ENCODE results near the gene CMSS1.
"Not testable (repeated sequence)": the region's sequence is repeated elsewhere in the genome, so short reads cannot be mapped to it uniquely, and the experiment has no call there.

CMSS1 gene

DNA sequence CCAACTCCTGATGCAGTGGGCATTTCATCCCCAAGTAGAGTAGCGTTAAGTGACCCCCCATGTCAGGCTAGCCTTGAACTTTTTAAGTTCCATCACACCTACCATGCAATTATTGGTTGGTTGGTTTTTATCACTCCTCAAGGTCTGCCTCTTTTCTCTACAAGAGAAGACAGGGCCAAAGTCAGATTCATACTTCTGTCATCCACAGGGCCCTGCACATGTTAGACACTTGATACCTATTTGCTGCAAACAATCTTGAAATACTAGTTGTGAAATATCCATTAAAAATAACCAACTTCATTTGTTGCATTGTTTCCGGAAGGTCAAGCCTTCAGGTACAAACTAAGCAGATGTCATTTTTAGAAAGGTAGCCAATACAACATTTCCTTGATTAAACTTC, 1.2 kb downstream of the CMSS1 start:
- no peak for DNase-seq (ENCODE audit: low read depth)

DNA sequence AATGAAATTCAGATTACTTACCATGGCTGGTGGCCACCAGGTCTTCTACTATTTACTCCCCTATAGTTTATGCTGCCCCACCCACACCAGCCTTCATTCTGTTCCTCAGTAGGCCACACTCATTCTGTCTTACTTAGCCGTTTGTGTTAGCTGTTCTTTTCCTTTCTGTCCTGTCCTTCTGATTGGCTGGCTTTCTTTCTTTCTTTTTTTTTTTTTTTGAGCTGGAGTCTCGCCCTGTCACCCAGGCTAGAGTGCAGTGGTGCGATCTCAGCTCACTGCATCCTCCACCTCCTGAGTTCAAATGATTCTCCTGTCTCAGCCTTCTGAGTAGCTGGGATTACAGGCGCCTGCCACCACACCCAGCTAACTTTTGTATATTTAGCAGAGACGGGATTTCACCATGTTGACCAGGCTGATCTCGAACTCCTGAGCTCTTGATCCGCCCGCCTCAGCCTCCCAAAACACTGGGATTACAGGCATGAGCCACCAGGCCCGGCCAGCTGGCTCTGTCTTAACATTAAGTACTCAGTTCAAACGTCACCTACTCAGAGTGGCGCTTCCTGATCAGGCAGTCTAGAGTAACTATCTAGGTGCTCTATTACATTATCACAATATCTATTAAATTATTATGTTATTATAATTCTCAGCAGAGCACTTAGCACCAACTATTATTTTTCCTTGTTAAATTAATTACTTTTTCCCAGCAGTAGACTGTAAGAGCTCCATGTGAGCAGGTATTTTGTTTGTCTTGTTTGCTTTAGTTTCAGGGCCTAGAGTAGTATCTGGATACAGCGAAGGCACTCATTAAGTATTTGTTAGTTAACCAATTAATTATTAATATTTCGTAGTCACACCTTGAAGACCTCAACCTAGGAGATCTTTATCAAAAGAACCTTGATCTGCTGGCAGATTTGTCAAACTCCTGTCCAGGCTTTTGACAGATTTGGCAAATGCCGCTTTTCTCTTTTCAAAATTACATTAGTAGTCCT, 6.4 kb downstream of the CMSS1 start:
- DNase-seq (ENCODE audit: low read depth): no peak

DNA sequence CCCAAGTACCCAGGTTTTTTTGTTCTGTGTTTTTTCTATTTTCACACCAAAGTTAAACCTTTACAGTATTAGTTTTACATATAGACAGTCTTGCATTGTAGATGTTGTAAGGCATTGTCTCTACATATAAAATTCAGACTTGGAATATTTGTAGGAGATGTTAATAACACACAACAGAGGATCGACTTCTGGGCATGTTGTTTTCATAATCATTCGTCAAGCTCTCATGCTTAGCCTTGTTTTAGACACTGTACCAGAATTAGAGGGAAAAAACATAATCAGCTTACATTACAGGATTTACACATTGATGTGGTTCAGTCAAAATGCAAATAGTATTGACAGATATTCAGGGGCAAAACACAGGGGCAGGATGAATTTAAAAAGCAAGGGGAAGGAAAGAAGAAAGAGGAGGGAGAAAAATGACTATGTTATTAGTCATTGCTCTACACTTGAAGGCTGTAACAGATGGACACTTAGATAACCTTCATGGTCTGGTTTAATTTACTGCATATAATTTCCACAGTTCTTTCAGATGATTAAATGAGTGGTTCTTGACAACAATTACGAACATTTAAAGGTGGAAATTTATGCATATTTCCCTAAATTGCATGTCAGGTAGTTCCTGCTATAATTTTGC, 7.5 kb downstream of the CMSS1 start:
- no peak for DNase-seq (ENCODE audit: low read depth)

DNA sequence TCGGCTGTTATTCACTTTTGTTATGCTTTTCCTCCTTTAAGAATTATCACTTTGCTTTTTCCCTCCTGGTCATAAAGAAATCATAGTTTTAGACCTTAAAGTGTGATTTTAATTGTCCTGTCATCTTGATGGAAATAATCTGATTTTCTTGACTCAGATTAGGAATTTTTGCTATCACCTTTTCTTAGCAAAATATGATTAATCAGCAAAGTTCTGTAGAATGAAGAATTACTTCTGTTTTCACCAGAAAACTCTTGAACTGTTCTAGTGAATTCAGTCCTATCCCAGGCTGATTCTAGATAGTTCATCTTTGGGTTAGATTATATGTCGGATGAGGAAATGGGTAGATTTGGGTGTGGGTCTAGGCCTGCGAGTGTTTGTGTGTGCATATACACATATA, 12.2 kb downstream of the CMSS1 start:
- DNase-seq (ENCODE audit: low read depth): no peak

DNA sequence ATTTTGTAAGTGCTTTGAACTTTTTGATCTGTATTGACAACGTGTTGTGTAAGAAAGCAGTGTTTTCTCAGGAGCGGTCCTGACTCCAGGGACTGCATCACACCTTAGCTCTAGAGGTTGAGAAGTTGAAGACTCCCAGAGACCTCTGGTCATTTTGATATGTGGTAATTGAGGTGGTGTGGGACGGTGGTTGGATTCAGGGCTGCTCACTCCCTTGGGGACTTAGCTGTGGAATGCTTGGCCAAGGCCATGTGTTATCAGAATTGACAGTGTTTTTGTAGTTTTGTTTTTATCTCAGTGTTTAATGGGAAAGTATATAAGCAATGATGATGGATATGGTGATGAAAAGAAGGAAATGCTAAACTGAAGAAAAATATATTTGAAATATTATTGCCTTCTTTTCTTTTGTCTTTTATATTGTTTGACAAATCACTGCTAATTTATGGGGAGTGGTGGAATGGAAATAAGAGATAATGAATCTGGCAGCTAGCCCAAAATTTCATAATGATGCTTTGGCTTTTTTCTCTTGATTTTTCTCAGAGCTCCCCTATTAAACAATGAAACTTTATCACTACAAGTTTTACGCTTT, 16.0 kb downstream of the CMSS1 start:
- DNase-seq (ENCODE audit: low read depth): no peak

DNA sequence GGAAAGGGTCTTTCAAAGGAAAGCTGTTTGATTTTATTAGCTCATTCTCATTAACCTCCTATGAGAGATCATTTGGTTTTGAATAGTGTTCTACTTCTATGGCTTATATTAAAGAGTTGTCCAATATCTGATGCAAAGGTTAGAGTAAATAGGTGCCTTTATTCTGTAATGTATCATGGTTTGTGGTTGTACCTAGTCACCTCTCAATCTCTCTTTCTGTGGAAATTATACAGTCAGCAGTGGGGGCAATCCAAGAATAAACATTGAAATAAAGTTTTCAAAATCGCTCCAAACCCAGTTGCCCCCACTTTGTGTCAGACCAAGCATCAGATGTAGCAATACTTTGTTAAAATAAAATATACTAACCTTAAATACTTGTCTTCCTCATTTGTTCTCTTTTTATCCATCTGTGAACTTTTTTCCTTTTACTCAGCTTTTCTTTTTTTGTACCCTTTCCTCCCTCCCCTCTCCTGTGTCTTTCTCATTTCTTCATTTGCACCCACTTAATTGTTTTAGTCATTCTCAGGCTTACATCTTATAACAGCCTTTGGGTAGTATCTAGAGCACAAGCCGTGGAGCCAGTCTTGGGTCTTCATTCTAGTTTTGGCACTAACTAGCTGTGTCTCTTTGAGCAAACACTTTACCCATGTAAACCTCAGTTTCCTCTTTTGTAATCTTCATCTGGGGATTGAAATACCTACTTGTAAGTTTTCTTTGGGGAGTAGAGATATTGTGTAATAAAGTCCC, 16.7 kb downstream of the CMSS1 start:
- DNase-seq (ENCODE audit: low read depth): no peak

DNA sequence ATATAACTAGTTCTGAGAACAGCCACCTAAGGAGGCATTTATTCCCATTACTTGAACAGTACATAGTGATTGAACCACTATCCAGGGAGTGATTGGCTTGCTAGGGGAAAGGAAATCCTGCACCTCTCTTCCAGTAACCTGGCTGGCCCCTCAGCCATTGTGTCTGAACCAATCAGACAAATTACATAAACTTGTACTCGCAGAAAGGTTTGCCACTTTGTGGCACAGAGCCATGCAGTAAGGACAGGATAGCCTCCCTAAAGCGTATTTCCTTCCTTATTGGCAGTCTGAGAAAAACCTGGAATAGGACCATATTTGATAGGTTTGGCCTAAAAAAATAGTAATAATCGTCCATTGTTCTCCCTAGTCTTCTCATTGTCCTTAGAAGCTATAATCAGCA, 19.0 kb downstream of the CMSS1 start:
- DNase-seq (ENCODE audit: low read depth): no peak

DNA sequence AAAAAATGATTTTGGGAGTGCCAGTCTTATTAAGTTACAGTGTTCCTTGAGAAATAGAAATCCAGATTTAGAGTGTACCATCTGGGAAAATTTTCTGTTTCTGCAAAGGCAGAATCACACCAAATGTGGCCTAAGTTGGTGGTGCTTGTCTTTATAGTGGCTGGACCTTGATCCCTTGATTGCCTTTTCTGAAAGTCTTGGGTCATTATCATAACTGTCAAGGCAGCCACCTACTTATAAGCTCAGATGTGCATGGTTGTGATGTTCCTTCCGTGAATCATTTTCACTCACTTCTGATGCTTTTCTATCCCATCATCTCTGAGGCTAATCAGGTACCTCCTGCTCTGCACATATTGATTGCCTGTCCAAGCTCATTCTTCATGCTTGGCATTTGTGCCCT, 20.1 kb downstream of the CMSS1 start:
- no peak for DNase-seq (ENCODE audit: low read depth)

DNA sequence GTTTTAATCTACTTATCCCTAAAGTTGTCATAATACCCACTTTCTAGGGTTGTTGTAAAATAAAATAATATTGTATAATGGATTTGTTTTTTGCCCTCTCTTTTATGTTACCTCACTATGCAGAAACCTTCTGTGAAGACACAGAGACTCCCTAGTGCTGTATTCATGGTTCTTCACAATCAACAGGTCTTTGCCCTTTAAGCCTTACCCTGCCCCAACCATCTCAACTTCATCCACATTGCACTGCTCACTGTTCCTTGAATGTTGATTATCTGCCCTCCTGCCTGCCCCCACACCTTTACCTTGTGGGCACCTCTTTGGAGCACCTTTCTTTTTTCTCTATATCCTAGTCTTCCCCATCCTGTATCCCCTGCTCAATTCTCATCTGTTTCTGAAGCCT, 21.1 kb downstream of the CMSS1 start:
- DNase-seq (ENCODE audit: low read depth): no peak

DNA sequence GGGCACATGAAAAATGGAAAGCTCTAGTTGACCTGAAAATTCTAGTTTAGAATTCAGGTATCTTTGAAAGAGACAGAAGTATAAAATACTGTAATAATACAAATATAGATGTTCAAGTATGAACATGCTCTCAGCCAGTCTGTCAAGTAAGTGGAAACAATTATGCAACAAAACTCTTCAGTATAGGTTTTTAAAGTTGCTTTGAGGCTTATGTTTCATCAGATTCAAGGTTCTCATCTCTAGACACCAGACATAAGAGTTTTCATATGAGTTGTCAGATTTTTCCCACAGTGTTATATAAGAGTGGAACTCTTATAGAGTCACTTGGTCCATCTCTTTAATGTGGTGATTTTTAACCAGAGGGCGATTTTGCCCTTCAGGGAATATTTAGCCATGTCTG, 22.0 kb downstream of the CMSS1 start:
- no peak for DNase-seq (ENCODE audit: low read depth)

DNA sequence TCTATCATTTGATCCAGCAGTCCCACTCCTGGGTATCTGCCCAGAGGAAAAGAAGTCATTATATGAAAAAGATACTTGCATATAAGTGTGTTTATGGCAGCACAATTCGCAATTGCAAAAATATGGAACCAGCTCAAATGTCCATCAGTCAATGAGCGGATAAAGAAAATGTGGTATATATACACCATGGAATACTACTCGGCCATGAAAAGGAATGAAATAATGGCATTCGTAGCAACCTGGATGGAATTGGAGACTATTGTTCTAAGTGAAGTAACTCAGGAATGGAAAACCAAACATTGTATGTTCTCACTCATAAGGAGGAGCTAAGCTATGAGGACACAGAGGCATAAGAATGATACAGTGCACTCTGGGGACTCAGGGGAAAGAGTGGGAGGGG, 24.3 kb downstream of the CMSS1 start:
- DNase-seq (ENCODE audit: low read depth): not testable (repeated sequence)

DNA sequence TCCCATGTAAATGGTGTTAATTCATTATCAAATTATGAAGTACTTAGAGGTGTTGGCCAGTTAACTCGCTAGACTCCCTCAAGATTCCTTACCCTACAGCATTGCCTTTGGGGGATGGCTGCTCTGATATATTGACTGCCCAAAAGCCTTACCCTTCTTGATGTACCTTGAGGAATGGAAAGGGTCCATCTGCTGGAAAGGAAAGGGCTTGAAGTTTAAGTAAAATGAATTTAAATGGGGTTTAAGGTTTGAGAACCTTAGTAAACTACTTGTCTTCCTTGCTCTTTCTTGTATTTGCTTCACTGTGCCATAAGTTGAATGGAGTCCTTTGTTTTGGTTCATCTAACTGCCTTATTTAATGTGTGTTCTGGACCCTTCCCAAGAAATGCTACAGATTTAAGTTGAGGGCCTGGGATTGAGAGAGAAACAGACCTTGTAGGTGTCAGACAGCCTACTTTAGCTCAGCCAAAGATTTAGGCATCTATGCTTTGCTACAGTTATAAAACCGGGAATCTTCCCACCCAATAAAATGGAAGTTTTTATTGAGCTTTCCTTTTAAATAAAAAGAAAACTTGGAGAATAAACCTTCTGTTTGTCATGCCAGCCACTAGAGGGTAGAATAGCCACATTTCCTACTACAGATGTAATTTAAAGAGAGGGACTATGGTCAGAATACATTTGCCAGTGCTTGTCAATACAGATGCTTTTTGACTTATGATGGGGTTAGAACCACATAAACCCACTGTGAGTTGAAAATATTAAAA, 25.3 kb downstream of the CMSS1 start:
- peak; percentile 63 for DNase-seq (ENCODE audit: low read depth)

DNA sequence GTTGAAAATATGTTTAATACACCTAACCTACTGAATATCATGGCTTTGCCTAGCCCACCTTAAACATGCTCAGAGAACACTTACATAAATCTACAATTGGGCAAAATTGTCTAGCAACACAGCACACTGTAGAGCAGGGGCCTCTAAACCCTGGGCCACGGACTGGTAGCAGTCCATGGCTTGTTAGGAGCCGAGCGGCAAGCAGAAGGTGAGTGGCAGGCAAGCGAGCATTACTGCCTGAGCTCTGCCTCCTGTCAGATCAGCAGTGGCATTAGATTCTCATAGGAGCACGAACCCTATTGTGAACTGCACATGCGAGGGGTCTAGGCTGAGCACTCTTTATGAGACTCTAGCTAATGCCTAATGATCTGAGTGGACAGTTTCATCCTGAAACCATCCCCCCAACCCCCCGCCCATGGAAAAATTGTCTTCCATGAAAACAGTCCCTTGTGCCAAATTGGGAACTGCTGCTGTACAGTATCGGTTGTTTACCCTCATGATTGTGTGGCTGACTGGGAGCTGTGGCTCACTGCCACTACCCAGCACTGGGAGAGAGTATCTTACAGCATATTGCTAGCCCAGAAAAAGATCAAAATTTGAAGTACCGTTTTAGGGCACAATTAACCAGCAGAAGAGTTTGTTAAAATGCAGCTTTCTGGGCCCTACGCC, 26.1 kb downstream of the CMSS1 start:
- DNase-seq (ENCODE audit: low read depth): no peak

DNA sequence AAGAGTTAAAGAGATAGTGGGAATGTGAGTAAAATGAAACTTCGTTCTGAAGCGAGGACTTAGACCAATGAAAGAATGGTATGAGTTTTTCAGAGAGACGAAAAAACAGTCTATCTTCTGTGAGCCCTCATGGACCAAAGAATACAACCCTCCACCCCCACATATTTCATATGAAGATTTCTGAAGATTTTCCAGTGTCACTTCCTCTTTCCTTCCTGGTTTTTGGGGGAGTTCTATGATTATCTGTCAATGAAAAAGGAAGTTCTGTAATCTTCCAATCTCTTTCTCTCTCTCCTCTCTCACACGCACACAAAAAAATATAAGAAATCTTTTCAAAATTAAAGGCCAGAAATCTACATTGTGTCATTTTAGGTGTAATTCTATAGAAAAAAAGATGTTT, 27.7 kb downstream of the CMSS1 start:
- no peak for DNase-seq (ENCODE audit: low read depth)

DNA sequence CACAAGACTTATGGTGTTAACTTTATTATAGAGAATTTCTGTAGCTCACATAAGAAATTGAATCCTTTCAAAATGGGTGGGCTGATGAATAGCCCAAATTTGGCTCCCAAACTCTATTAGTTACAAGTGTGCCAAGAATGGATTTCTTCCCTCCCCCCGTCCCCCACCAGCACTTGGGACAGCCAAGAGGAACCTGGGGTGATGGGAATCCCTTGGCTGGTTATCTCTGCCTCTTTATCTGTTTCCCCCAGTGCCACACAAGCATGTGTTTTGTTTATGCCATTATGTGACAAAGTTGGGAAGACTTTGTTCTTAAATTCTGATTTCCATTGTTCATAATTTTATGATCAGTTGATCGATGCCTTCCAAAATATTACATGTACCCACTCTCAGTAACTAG, 28.3 kb downstream of the CMSS1 start:
- no peak for DNase-seq (ENCODE audit: low read depth)

DNA sequence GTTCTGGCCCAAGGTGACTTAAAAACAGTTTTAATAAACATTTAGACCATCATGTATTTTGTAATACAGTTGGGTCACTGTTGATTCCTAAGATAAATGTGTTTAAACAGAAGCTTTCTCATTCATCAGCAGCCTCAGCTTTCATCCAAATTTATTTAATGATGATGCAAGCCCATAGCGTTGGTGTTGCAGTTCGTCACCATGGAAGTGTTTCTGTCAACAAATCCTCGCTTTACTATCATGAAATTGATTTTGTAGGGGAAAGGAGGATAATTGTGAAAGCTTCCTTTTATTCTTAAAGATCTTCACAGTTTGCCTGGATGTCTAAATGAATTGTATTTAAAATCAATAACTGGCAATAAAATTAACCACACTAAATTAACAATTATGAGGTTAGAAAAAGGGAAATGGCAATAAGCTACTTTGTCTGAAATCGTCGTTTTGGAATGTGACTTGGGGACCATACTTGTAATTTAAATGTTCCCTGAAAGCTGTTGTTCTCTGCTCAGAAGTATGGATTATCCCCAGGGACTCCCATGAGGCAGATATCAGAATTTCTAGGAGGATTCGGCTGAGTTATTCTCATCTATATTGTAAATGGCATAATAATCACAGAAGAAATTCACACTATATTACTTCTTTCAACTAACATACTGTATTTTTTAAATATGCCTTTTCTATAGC, 29.0 kb downstream of the CMSS1 start:
- DNase-seq (ENCODE audit: low read depth): peak; percentile 78

DNA sequence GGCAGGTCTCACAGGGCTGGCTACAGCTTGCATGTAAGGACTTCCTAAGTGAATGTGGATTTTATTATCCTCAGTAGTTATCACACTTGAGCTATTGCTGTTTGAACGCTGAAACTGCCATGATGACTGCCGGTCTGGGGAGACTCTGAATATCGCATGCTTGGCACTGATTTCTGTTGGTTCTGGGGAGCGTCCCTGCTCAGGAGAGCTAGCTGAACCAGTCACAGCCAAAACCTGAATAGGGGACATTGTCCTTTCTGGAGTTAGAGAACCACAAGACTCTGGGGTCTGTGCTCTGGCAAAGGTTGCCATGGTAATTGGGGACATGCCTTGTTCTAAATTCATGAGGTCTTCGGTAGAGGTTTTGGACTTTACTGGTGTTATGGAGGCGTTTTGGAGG, 30.8 kb downstream of the CMSS1 start:
- DNase-seq (ENCODE audit: low read depth): no peak

DNA sequence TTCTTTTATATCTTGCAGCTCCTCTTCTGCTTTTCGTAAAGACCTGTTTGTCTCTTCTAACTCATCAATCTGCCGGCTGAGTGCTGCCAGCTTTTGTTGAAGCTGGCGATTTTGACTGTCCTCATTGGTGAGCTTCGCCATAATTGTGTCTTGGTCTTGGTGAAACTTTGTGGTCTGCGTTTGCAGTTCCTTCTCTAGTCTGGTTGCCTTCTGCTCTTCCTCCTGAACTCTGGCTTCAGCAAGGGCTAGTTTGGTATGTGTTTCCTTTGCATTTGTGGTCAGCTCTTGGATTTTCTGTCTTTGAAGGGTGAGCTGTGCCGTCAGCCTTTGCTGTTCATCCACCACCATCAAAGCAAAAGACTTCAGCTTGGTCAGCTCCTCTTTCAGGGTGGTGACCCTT, 32.9 kb downstream of the CMSS1 start:
- DNase-seq (ENCODE audit: low read depth): no peak

DNA sequence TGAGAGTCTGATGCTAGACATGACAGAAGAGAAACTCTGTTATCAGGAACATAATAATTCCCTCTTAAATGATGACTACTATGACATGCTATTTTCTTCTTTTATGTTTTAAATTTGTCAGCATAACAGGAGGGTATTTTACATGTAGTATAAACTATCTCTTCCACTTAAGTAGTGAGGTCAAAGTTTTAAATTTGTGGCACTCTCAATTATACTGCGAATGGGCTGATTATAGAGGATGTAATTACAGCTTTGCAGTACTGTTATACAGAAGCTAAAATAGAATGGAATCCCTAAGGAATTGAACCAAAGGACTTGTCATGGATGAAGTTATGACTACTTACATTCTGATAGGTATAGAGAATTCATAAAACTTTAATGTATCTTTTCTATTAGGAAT, 34.3 kb downstream of the CMSS1 start:
- DNase-seq (ENCODE audit: low read depth): no peak

DNA sequence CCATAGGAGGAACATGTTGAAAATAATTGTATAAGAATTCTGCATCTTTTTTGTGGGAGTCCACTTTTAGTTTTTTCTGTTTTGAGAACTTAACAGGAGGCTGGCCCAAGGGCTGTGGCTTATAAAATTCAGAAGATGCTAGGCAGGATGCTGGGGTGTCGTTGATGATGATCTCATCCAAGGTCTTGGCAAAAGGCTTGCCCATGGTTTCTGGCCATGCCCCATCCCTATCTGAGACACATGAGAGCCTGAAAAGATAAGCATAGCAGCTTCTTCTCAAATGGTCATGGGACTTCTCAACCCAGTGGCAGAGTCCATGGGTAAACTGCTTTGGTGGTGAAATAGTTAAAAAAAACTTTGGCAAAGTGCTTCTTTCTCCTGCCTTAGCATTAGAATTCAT, 35.2 kb downstream of the CMSS1 start:
- no peak for DNase-seq (ENCODE audit: low read depth)

Data from fibroblast of the conjunctiva (primary cell).